ENCODE results near the gene IER5L. TPM values are rescaled to one million over a fixed set of nuclear protein-coding genes. Genes with fewer than 3 reads are reported as not detected.
"Not testable (repeated sequence)": the region's sequence is repeated elsewhere in the genome, so short reads cannot be mapped to it uniquely, and the experiment has no call there.

Gene IER5L
- total RNA-seq, 8 experiments from 2014 or later: 2.1 to 24.8 (median 13.9) TPM

- ATAC-seq (replicated peaks in 6 of 8): no peak
- Histone ChIP-seq H3K4me1 (replicated peaks in 1 of 2) (peaks cover 9 to 16% of the 10 kb centered on the region in 2 donors), H3K4me3 (no peak overlapping the region), H3K27ac (no peak overlapping the region)
- WGBS, 10 experiments: 93 to 100% (median 100%) methylated on average over 1 to 3 of the region's 6 CpGs; no CpG with 5 or more reads in 6 of the 10 experiments
- in situ Hi-C loops (cut with MboI; ENCODE audit: low pct_unique_long_range_greater_than_20kb in 2 of 9, low sequenced_read_pairs in 9 of 9, unreplicated experiment in 9 of 9): no loop called here
Measured at GRCh38 chr9:129200255-129200654, 22.2 kb upstream of the IER5L start.

- Histone ChIP-seq H3K27ac (no peak overlapping the region), H3K4me3 (no peak overlapping the region), H3K4me1 (replicated peaks in 1 of 2) (peaks cover 6 to 16% of the 10 kb centered on the region in 2 donors)
- in situ Hi-C loops (cut with MboI; ENCODE audit: low pct_unique_long_range_greater_than_20kb in 2 of 9, low sequenced_read_pairs in 9 of 9, unreplicated experiment in 9 of 9): loop anchor here in 1 of 9 experiments (25.0 kb wide), 1 partner anchor 138 kb away; no protein-coding TSS in a partner anchor
- ATAC-seq (replicated peaks in 6 of 8): no peak
- WGBS, 10 experiments: 57 to 97% (median 83%) methylated on average over 2 to 6 of the region's 7 CpGs; no CpG with 5 or more reads in 7 of the 10 experiments
Measured at GRCh38 chr9:129199044-129199435, 21.0 kb upstream of the IER5L start.

DNA sequence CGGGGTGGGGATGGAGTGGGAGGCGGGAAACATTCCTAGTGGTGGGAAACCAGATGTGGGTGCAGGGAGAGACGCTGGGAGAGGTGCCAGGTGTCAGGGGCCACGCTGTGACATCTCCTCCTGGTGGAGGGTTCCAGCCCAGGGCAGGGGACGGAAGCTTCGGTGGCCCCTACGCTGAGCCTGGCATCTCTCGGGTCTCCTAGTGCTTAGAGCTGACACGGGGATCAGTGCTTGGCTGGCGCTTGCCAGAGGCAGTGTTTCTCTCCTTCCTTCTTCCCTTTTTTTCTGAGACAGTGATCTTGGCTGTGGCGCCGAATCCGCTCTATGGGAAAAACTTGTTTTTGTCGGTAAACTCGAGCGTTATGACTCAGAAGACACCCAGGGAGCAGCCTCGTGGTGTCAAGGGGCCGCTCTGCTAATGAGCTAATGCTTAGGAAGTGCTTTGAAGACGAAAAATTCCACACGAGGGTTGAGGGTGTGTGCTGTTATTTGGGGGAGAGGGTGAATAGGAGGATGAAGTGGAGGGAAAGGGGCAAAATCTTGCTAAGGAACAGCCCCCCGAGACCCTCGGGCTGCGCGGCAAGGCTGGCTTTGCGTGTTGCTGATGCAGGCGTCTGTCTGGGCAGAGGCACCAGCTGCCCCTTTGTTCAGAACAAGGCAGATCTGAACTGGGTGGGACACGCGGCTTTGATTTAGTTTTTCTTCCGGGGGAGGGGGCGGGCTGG, 20.4 kb upstream of the IER5L start:
- in situ Hi-C loops (cut with MboI; ENCODE audit: low pct_unique_long_range_greater_than_20kb in 2 of 9, low sequenced_read_pairs in 9 of 9, unreplicated experiment in 9 of 9): loop anchor here in 1 of 9 experiments (25.0 kb wide), 1 partner anchor 139 kb away; no protein-coding TSS in a partner anchor
- peak in 7 of 8 experiments; percentile 44 to 78 (median 58) for ATAC-seq (replicated peaks in 6 of 8)
- H3K27ac ChIP-seq: peak overlapping the region in 1 of 2 donors; percentile 28
- H3K4me1 ChIP-seq (replicated peaks in 1 of 2): peaks cover 3 to 13% of the 10 kb centered on the region in 2 donors
- H3K4me3 ChIP-seq: no peak overlapping the region
- WGBS, 10 experiments: 0 to 87% (median 40%) methylated on average over 3 to 10 of the region's 30 CpGs; no CpG with 5 or more reads in 2 of the 10 experiments

- 22 to 100% (median 80%) methylated on average over 1 to 5 of the region's 8 CpGs; no CpG with 5 or more reads in 3 of the 10 experiments for WGBS, 10 experiments
- peak in 2 of 8 experiments; percentile 4 to 19 for ATAC-seq (replicated peaks in 6 of 8)
- Histone ChIP-seq H3K27ac (no peak overlapping the region), H3K4me1 (replicated peaks in 1 of 2) (peaks cover 3 to 9% of the 10 kb centered on the region in 2 donors), H3K4me3 (no peak overlapping the region)
- in situ Hi-C loops (cut with MboI; ENCODE audit: low pct_unique_long_range_greater_than_20kb in 2 of 9, low sequenced_read_pairs in 9 of 9, unreplicated experiment in 9 of 9): loop anchor here in 1 of 9 experiments (25.0 kb wide), 1 partner anchor 139 kb away; no protein-coding TSS in a partner anchor
Measured at GRCh38 chr9:129197978-129198318, 19.9 kb upstream of the IER5L start.

GRCh38 chr9:129197045-129197444, 19.0 kb upstream of the IER5L start:
- H3K4me3 ChIP-seq; ATAC-seq (replicated peaks in 6 of 8); H3K27ac ChIP-seq; H3K4me1 ChIP-seq (replicated peaks in 1 of 2): not testable (repeated sequence)
- WGBS, 10 experiments: 80 to 100% (median 96%) methylated on average over 1 to 4 of the region's 6 CpGs; no CpG with 5 or more reads in 5 of the 10 experiments
- in situ Hi-C loops (cut with MboI; ENCODE audit: low pct_unique_long_range_greater_than_20kb in 2 of 9, low sequenced_read_pairs in 9 of 9, unreplicated experiment in 9 of 9): loop anchor here in 1 of 9 experiments (25.0 kb wide), 1 partner anchor 140 kb away; no protein-coding TSS in a partner anchor

DNA sequence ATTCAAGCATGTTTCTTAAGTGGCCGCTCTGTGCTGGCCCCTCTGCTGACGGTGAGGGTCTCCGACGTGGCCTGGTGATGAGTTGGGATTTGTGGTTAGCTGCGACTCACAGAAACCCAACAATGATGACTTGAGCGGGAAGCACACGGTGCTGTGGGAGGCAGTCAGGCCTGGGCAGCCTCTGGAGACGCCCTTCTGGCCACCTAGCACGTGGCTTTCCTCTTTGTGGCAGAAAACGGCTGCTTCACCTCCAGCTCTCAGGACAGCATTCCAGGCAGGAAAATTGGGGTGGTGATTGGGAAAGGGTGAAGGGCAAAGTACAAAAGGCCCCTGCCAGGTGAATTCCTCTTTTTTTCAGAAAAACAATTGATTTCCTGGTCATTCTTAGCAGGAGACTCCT, 17.5 kb upstream of the IER5L start:
- no peak overlapping the region for H3K4me3 ChIP-seq
- no peak for ATAC-seq (replicated peaks in 6 of 8)
- 62 to 100% (median 72%) methylated on average over 2 to 9 of the region's 10 CpGs; no CpG with 5 or more reads in 5 of the 10 experiments for WGBS, 10 experiments
- H3K27ac ChIP-seq: no peak overlapping the region
- in situ Hi-C loops (cut with MboI; ENCODE audit: low pct_unique_long_range_greater_than_20kb in 2 of 9, low sequenced_read_pairs in 9 of 9, unreplicated experiment in 9 of 9): loop anchor here in 1 of 9 experiments (25.0 kb wide), 1 partner anchor 142 kb away; no protein-coding TSS in a partner anchor
- peaks cover 3 to 9% of the 10 kb centered on the region in 2 donors for H3K4me1 ChIP-seq (replicated peaks in 1 of 2)

- Histone ChIP-seq H3K4me1 (replicated peaks in 1 of 2) (peaks cover 3 to 9% of the 10 kb centered on the region in 2 donors), H3K4me3 (no peak overlapping the region), H3K27ac (no peak overlapping the region)
- WGBS, 10 experiments: 0 to 100% (median 50%) methylated on average over 1 to 2 of the region's 3 CpGs; no CpG with 5 or more reads in 4 of the 10 experiments
- in situ Hi-C loops (cut with MboI; ENCODE audit: low pct_unique_long_range_greater_than_20kb in 2 of 9, low sequenced_read_pairs in 9 of 9, unreplicated experiment in 9 of 9): loop anchor here in 1 of 9 experiments (25.0 kb wide), 1 partner anchor 143 kb away; no protein-coding TSS in a partner anchor
- no peak for ATAC-seq (replicated peaks in 6 of 8)
Measured at GRCh38 chr9:129194221-129194620, 16.2 kb upstream of the IER5L start.

GRCh38 chr9:129193655-129194054, 15.6 kb upstream of the IER5L start:
- ATAC-seq (replicated peaks in 6 of 8): no peak
- 60 to 100% (median 75%) methylated on average over 1 to 4 of the region's 7 CpGs; no CpG with 5 or more reads in 5 of the 10 experiments for WGBS, 10 experiments
- Histone ChIP-seq H3K4me3 (no peak overlapping the region), H3K4me1 (replicated peaks in 1 of 2) (peaks cover 3 to 5% of the 10 kb centered on the region in 2 donors), H3K27ac (no peak overlapping the region)
- in situ Hi-C loops (cut with MboI; ENCODE audit: low pct_unique_long_range_greater_than_20kb in 2 of 9, low sequenced_read_pairs in 9 of 9, unreplicated experiment in 9 of 9): loop anchor here in 1 of 9 experiments (25.0 kb wide), 1 partner anchor 144 kb away; no protein-coding TSS in a partner anchor

GRCh38 chr9:129191234-129191633, 13.2 kb upstream of the IER5L start:
- Histone ChIP-seq H3K27ac (no peak overlapping the region), H3K4me1 (replicated peaks in 1 of 2) (no peaks in the 10 kb centered on the region), H3K4me3 (no peak overlapping the region)
- WGBS, 10 experiments: 68 to 100% (median 92%) methylated on average over 2 to 7 of the region's 7 CpGs; no CpG with 5 or more reads in 1 of the 10 experiments
- in situ Hi-C loops (cut with MboI; ENCODE audit: low pct_unique_long_range_greater_than_20kb in 2 of 9, low sequenced_read_pairs in 9 of 9, unreplicated experiment in 9 of 9): loop anchor here in 1 of 9 experiments (25.0 kb wide), 1 partner anchor 146 kb away; no protein-coding TSS in a partner anchor
- no peak for ATAC-seq (replicated peaks in 6 of 8)

GRCh38 chr9:129189971-129190370, 11.9 kb upstream of the IER5L start:
- H3K4me3 ChIP-seq; ATAC-seq (replicated peaks in 6 of 8); H3K4me1 ChIP-seq (replicated peaks in 1 of 2); H3K27ac ChIP-seq: not testable (repeated sequence)
- 77 to 100% (median 90%) methylated on average over 1 to 8 of the region's 8 CpGs; no CpG with 5 or more reads in 1 of the 10 experiments for WGBS, 10 experiments
- in situ Hi-C loops (cut with MboI; ENCODE audit: low pct_unique_long_range_greater_than_20kb in 2 of 9, low sequenced_read_pairs in 9 of 9, unreplicated experiment in 9 of 9): loop anchor here in 1 of 9 experiments (25.0 kb wide), 1 partner anchor 147 kb away; no protein-coding TSS in a partner anchor

GRCh38 chr9:129187042-129187441, 9.0 kb upstream of the IER5L start:
- in situ Hi-C loops (cut with MboI; ENCODE audit: low pct_unique_long_range_greater_than_20kb in 2 of 9, low sequenced_read_pairs in 9 of 9, unreplicated experiment in 9 of 9): loop anchor here in 1 of 9 experiments (25.0 kb wide), 1 partner anchor 150 kb away; no protein-coding TSS in a partner anchor
- 0 to 67% (median 56%) methylated on average over 1 of the region's 1 CpG; no CpG with 5 or more reads in 6 of the 10 experiments for WGBS, 10 experiments
- H3K27ac ChIP-seq: no peak overlapping the region
- H3K4me1 ChIP-seq (replicated peaks in 1 of 2): peaks cover 9 to 16% of the 10 kb centered on the region in 2 donors
- no peak overlapping the region for H3K4me3 ChIP-seq
- ATAC-seq (replicated peaks in 6 of 8): no peak

- WGBS, 10 experiments: 55 to 96% (median 92%) methylated on average over 2 to 5 of the region's 10 CpGs; no CpG with 5 or more reads in 5 of the 10 experiments
- Histone ChIP-seq H3K4me1 (replicated peaks in 1 of 2) (peaks cover 9 to 16% of the 10 kb centered on the region in 2 donors), H3K4me3 (no peak overlapping the region), H3K27ac (no peak overlapping the region)
- in situ Hi-C loops (cut with MboI; ENCODE audit: low pct_unique_long_range_greater_than_20kb in 2 of 9, low sequenced_read_pairs in 9 of 9, unreplicated experiment in 9 of 9): loop anchor here in 1 of 9 experiments (25.0 kb wide), 1 partner anchor 151 kb away; no protein-coding TSS in a partner anchor
- peak in 2 of 8 experiments; percentile 31 to 56 for ATAC-seq (replicated peaks in 6 of 8)
Measured at GRCh38 chr9:129185991-129186390, 7.9 kb upstream of the IER5L start.

DNA sequence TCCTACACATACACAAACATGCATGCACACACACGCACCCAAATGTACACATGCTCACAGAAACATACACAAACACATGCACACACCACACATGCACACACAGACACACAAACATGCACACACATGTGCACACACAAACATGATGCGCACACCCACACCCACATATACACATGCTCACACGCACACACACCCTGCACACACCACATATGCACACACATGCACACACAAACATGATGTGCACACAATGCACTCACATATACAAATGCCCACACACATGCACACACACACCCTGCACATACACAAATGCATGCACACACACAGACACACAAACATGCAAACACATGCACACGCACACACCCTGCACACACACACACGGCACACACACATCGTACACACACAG, 7.3 kb upstream of the IER5L start:
- WGBS, 10 experiments: 90 to 100% (median 98%) methylated on average over 1 to 3 of the region's 6 CpGs; no CpG with 5 or more reads in 6 of the 10 experiments
- Histone ChIP-seq H3K4me3 (no peak overlapping the region), H3K4me1 (replicated peaks in 1 of 2) (peaks cover 9 to 16% of the 10 kb centered on the region in 2 donors), H3K27ac (no peak overlapping the region)
- ATAC-seq (replicated peaks in 6 of 8): no peak
- in situ Hi-C loops (cut with MboI; ENCODE audit: low pct_unique_long_range_greater_than_20kb in 2 of 9, low sequenced_read_pairs in 9 of 9, unreplicated experiment in 9 of 9): loop anchor here in 1 of 9 experiments (25.0 kb wide), 1 partner anchor 152 kb away; no protein-coding TSS in a partner anchor

Measured in motor neuron (in vitro differentiated cells).